Endometrium (tissue), 2 donors: ENCODE data around the gene UPK3BL2.
"Not testable (repeated sequence)": the region's sequence is repeated elsewhere in the genome, so short reads cannot be mapped to it uniquely, and the experiment has no call there.

ENCODE experiments used
- FAIRE-seq: peaks from 2 replicates; lab custom pipeline; 2012; peaks lifted over from hg19 to GRCh38; lab: Jason Lieb, UNC
- donor health status: control.
- donor health status: control.

The UPK3BL2 gene

GRCh38 chr7:102494026-102494425 lies 49.5 kb downstream of the UPK3BL2 start:
- not testable (repeated sequence) for FAIRE-seq

- not testable (repeated sequence) for FAIRE-seq
These were observed 50.1 kb downstream of the UPK3BL2 start for GRCh38 chr7:102493220-102493935.

GRCh38 chr7:102490529-102491075 lies 52.9 kb downstream of the UPK3BL2 start:
- FAIRE-seq: not testable (repeated sequence)
